LNCAP (cell line): Measurements from ENCODE around the gene WAC.

ENCODE experiments used
- TF ChIP-seq, protein P1 (sequence below): fragments of 450-650 bp; IDR thresholded peaks from 2 replicates; pipeline ENCODE4 v1.5.1; 2017; ENCODE audit warnings: mild to moderate bottlenecking

The WAC gene

DNA sequence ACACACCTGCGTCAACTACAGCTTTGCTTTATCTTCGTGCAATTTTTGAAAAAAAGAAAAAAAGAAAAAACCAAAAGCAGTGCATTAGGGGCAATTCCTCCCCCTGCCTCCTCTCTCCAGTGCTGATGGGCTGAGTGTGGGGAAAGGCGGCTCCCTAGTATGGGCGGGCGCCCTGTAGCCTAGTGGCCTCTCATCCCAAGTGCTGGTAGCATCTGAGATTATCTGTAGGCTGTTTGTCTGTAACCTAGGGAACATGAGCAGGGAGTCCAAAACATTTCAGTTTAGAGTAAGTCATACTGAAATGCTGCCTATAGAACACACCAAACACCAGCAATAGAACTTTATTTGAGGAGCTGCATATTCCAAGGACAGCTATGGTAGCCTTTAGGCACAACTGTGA is 119.8 kb downstream of the WAC start:
- TF ChIP-seq, protein P1, sequence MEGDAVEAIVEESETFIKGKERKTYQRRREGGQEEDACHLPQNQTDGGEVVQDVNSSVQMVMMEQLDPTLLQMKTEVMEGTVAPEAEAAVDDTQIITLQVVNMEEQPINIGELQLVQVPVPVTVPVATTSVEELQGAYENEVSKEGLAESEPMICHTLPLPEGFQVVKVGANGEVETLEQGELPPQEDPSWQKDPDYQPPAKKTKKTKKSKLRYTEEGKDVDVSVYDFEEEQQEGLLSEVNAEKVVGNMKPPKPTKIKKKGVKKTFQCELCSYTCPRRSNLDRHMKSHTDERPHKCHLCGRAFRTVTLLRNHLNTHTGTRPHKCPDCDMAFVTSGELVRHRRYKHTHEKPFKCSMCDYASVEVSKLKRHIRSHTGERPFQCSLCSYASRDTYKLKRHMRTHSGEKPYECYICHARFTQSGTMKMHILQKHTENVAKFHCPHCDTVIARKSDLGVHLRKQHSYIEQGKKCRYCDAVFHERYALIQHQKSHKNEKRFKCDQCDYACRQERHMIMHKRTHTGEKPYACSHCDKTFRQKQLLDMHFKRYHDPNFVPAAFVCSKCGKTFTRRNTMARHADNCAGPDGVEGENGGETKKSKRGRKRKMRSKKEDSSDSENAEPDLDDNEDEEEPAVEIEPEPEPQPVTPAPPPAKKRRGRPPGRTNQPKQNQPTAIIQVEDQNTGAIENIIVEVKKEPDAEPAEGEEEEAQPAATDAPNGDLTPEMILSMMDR = no peak

DNA sequence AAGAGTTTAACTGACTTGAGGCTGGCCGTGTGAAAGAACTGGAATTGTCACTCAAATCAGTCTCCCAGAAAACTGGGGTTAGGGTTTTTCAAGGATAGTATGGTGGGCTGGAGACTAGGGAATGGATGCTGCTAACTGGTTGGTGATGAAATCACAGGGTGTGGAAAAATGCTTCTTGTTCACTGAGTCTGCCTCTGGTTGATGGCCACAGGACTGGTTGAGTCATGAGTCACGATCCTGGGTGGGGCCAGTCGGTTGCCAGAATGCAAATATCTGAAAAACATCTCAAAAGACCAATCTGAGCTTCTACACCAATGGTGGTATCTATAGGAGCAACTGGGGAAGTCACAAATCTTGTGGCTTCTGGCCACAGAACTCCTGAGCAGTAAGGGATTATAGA is 128.1 kb downstream of the WAC start:
- TF ChIP-seq, protein P1 = no peak

DNA sequence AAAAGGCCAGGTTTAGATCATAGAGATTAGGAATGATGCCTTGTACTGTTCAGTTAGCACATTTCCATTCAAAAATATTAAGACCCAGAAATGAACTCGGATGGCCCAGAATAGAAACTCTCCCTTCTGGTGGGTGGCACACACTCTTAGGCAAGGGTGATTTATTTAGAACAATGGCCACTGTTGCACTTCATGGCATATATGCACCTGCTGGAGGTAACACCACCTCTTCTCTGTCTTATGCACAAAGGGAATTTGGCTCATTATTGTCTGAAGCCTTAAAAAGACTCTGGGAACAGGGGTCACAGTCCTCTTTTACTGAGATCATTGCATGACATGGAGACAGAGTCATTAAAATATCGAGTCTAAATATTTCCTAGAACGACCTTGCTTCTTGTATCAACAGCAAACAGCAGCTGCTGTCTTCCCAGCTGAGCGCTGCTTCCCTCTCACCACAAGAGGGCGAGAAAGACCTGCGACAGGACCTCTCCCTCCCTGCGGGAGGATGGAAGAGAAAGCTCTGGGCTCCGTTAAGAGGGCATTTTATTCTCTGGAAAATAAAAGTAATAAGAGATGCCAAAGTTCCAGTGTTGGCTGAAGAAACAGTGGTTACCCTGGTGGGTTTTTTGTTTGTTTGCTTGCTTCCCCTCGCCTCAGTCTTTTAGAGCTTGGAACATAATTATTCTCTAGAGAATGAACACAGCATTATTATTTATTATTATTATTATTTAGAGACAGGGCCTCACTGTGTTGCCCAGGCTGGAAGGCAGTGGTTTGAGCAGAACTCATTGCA is 130.9 kb downstream of the WAC start:
- TF ChIP-seq, protein P1 = peak; percentile 99

DNA sequence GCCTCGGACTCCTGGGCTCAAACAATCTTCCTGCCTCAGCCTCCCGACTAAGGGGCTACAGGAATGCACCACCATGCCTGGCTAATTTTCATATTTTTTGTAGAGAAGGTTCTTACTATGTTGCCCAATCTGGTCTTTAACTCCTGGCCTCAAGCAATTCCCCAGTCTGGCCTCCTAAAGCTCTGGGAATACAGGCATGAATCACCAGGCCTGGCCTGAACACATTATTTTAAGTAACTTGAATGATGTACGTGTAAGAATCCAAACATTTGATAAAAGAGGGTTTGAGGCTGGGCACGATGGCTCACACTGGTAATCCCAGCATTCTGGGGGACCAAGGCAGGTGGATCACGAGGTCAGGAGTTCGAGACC is 131.4 kb downstream of the WAC start:
- TF ChIP-seq, protein P1 = no peak

DNA sequence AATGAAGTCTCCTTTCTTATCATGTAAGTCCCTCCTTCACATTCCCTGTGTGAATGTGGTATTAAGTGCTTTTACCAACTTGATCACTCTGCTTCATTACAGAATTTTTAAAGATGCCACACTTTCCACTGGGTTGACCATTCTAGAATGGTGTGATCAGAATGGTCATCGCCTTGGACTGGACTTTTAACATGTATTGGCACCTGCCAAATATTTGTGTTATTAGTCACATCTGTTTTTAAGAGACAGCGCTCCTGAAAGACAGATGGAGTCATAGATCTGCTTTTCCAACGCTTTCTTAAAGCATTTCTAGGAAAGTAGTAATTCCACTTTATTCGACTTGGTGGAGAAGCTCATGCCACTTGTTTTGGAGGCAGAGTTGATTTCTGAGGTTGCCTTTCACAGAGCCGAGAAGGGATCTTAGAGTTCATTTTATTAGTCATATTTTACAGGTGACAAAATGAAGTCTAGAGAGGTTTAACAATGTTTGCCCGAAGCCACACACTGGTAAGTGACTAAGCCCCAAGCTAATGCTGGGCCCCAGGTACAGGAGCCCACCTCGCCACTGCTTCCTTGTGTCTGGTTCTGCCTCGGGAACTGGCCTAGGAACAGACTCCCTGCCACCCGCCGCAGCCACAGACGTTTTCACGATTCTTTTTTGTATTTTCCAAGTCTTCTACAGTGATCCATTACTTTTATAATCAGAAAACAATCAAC is 134.0 kb downstream of the WAC start:
- TF ChIP-seq, protein P1 = no peak

DNA sequence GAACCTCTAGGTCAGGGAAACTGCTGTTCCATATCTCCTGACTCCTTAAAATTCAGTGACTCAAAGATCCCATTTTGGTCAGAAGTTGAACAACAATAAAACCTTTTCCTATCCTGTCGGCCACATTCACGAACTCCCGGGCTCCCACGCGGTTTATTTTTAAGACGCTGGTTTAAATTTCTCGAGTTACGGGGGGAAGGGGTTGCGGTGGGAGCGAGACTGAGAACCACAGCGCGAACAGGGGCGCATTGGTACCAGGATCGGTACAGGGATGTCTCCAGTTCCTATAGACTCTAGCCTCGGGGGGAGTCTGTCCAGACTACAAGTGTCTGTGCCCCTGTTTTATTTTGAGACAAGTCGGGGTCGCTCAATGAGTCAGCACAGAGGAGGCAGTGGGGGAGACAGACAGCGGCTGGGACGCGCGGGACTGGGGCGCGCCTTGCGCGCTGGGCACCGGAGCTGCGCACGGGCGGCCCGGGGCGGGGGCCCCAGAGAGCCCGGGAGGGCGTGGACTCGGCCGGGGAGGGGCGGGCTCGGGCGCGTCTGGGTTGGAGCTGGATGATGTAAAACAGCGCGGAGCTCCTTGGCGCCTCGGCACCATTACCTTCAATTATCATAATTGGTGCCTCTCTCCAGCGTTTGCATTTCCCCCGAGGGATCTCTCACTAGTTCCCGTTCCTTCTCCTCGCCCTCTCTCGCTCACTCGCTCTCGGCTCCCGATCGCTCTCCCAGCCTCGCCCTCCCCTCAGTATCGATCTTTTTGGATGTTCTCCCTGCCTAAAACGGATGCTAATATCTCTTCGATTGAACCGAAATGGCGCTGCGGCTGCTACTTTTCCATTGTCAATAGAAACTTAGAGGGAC is 135.7 kb downstream of the WAC start:
- TF ChIP-seq, protein P1 = no peak
